Caki2 (cell line): ENCODE measurements around the gene FYN. TPM values are rescaled to one million over a fixed set of nuclear protein-coding genes. Genes with fewer than 3 reads are reported as not detected.

Source experiments
- DNase-seq: peaks from one replicate; pipeline ENCODE4 v3.0.0-alpha.2; 2015; ENCODE audit warnings: low read depth
- in situ Hi-C: cut with HindIII; loops from 2 replicates; pipeline ENCODE4 v1.10.0; 2016; ENCODE audit warnings: low sequenced_read_pairs, low pct_unique_long_range_greater_than_20kb, mixed read lengths
- total RNA-seq: library from RNA; depleted of rRNA; stranded (reverse); fragments of >200 nt; shearing (Covaris generic); gene quantifications from 2 replicates; pipeline ENCODE4 v1.2.3, GENCODE V29; 2014; ENCODE audit warnings: low replicate concordance

Gene FYN
- total RNA-seq, 1 experiment from 2014 or later, result not detected

DNA sequence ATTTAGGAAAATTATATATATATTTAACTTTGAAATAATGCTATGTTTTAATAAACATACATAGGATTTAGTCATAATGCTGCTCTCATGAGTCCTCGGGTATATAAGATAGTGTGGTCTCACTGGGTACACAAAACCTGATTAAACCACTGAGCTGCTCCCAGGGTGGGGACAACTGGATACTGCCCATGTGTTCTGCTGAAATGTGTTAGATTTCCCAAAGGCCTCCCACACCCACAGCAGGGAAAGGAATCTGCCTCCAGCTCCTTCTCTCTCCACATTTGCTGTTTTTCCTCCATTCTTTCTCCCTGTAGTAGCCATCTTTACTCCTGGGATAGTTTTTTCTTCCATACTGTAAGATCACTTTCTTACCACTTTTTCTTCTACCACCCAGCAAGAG is 198.4 kb downstream of the FYN start:
- DNase-seq, result no peak
- in situ Hi-C loops, result no loop called here

DNA sequence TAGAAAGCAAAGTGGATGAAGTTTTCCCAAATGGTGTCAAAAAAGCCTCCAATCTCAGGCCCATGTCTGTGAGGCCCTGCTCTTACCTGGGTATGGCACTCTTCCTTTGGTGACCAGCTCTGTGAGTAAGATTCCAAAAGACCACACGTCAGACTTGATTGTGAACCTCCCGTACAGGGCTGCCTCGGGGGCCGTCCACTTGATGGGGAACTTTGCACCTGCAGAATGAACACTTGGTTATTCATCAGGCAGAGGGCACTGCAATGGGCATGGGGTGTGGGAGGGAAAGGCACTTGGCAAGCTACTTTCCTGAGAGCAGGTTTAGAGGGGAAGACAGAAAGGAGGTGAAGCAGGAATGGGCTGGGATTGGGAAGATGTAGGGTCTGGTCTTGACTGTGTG is 198.8 kb downstream of the FYN start:
- no peak for DNase-seq
- in situ Hi-C loops, result no loop called here

DNA sequence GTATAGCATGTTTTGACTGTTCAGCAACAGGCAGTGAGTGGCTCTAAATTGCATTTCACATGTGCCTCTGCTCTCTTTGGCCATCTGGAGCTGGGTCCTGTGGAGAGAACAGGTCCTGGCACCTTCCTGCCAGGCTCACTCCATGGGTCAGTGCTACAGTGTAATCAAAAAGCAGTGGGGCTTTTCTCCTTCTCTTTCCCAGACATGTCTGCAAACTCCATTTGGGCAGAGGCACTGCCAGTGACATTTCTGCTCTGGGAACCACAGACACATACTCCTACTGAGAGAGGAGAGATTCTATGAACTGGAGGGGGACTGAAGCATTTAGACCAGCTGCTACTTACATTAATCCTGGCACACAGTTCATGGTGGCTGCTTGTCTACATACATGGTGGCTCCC is 199.3 kb downstream of the FYN start:
- in situ Hi-C loops, result no loop called here
- no peak for DNase-seq

DNA sequence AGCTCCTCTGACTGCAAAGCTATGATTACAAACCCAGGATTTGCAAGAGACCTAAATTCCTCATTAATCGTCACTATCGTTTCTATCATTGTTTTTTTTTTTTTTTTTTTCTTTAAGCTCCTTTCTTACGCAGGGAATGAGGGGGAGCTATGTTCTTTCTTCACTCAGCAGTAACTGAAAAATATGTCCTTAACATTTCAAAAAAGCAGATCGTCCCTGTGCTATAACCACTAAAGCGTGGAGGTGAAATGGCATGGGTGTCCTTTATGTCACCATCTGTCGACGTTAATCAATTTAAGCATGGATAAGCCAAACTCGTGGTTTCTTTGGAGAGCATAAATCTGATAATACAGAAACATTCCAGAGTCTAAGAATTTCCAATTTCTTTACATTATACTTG is 199.7 kb downstream of the FYN start:
- DNase-seq, result no peak
- in situ Hi-C loops, result no loop called here

DNA sequence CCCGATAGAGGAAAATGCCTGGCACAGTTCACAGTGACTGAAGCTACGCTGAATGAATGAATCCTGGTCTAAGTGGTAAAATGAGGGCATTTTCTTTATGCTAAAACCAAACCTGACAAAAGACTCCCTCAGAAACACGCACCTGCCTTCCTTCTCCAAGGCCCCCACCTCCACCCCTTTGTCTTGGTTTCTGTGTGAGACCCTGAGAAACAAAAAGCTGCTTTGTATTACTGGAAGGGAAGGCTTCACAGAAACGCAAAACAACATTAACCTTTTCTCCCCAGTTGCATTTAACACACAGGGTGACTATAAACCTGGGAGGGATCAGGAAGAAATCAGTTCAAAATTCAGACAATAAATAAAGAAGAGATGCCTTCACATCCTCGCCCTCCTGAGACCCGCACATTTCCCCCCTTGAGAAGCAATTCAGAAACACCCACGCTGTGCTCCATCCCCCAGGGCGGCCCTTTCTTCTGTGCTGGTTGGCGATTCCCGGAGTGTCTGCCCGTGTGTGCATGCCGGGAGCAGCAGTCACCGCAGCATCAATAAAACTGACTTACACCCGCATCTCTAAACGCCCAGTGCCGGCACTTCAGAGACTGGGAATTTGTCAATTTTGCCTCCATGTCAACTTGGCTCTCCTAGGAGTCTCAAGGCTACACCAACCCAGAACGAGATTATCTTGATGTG is 200.3 kb downstream of the FYN start:
- no peak for DNase-seq
- in situ Hi-C loops, result no loop called here

DNA sequence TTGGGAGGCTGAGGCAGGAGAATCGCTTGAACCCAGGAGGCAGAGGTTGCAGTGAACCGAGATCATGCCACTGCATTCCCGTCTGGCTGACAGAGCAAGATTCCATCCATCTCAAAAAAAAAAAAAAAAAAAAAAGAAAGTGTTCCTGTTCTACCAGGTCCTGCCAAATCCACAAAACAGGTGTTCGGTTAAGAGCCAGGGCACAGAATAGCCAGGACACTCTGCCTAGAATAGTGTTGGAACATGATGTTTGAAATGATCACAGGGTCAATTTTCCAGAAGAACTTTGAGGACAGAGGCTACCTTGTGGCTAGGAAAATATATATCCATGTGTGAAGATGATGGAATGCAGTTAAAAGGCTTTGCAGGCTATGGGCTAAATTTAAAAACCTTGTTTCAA is 203.9 kb downstream of the FYN start:
- no peak for DNase-seq
- in situ Hi-C loops, result no loop called here

DNA sequence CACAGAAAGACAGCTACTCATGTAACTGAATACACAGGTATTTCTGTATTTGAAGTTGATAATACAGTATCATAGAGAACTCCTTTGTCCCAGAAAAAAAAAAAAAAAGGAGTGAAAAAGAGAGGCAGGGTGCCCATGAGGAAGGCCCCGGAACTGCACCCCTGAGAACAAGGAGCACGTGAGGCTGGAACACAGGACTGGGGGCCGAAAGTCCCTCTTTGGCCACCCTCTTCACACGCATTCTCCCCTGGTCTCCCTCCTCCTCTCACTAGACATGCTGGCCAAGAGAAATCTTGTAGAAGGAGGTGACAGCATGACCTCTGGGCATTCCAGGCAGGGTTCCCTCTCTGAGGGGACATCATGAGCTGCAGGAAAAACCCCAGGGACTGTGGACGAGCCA is 204.8 kb downstream of the FYN start:
- in situ Hi-C loops, result no loop called here
- DNase-seq, result no peak

DNA sequence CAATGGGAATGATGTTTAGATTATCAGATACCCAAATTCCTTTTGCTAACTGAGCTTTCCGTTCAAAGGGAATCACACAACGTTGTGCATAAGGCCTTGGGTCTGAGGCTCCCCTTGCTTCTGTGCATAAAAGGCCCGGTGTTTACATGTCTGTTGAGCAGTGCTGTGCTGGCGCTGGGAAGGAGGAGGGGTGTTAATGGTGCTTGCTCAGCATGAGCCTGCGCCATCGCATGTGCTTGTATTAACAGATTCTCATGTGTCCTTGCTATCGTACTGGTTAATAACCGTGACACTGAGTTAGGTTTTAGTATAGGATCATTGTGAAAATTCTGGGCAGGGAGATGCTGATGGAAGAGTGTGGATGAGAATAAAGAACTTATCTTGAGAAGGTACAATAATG is 205.3 kb downstream of the FYN start:
- DNase-seq, result no peak
- in situ Hi-C loops, result no loop called here

DNA sequence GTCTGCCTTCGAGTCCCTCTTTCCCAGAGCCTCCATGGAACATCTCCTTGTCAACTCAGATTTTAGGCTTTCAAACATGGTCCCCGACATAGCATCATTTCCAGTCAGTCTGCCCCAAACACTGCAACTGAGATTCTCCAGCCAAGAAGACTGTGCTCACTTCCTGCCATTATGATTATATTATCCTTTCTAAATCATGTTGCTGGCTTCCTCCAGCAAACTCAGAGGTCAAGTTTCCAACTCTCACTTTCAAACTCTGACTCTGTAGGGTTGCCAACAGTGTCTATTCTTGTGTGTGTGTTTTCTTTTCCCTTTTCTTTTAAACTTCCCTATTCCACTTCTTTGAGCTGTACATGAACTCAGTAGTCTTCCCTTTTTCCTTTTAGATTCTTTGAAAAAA is 206.4 kb downstream of the FYN start:
- no peak for DNase-seq
- in situ Hi-C loops, result no loop called here

DNA sequence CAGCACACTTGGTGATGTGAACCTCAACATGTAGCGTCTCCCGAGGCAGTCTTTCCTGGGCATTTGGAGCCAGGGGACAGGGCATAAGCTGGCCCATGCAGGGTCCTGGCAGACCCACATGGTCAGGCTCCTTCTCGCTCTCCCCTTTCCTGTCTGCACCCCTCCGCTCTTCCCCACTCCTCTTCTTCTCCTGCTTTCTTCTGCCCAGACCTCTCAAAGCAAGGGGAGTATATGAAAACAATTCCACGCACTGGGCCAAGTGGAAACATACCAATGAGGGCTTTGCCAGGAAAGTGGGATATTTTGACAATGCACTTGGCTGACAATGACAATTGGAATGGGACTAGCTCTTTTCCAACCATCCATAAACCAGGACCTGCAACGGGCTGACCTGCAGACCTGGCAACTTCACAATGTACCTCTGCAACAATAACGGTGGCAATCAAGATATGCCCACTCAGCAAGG is 208.7 kb downstream of the FYN start:
- DNase-seq, result no peak
- in situ Hi-C loops, result no loop called here

DNA sequence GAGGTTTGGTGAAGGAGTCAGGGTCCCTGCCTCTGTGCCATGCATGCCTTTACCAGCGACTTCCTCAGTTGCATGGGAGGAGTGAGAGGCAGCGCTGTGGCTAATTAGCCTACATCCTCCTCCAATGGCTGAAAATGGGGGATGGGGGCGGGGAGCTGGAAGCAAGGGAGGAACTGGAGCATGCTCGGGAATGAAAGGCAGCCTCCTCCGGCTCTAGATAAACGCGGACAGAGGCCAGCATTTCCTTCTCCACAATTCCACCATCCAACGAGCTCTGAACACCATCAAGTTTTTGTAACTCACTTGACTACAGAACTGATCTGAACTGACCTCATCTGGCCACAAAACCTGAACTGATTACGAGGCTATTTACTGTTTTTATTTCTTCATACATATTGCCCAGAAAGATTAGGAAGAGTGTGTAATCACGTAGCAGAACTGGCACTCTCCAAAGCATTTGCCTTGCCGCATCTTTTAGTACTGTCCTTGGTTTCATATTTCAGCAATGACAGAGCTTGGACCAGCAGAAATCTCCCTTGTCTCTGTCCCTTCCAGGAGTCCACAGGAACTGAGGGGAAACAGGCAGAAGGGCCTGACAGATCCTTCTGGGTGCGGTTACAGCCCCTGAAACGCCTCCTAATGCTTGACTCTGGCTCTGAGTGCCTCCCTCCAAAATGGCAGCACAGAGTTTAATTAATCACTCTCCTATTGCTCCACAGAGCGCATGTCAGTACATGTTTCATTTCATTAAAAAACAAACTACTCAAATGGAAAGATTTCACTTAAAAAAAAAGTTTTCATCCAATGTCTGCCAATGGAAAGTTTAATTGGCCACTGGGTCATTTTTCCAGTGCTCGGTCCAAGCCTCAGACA is 209.3 kb downstream of the FYN start:
- no peak for DNase-seq
- in situ Hi-C loops, result no loop called here

DNA sequence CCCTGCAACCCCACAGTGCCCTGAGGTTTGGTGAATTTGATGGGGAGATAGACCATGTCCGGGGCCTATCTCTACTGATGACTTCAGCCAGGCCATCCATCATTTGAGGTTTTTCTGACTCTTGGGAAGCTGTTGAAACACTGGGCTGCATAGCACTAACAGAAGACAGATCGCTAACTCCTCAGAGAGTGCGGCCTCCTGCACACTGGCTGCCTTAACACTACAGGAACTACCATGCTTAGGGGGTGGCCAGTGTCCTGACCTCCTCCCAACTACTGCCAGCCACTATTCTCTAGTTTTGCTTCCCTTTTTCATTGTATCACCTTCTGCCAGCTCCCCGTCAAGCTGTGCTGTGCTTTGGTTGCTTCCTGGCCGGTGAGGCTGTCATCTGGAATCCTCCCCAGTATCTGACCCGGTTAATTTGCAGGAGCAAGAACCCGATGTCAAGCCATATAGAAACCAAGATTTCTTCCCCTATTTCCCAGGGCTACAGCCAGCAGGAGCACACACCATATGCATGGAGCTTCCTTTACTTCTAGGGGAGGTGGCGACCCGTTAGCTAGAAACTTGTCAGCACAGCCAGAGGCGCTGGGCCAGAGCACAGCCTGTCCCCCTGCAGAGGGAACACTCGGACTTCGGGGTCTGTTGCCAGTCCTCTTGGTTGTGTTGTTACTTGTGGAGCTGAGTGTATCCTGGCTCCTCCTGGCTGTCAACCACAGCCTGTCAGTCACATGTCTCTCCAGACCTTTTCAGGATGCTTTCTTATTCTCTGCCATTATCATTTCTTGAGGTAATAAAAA is 210.3 kb downstream of the FYN start:
- DNase-seq, result no peak
- in situ Hi-C loops, result no loop called here

DNA sequence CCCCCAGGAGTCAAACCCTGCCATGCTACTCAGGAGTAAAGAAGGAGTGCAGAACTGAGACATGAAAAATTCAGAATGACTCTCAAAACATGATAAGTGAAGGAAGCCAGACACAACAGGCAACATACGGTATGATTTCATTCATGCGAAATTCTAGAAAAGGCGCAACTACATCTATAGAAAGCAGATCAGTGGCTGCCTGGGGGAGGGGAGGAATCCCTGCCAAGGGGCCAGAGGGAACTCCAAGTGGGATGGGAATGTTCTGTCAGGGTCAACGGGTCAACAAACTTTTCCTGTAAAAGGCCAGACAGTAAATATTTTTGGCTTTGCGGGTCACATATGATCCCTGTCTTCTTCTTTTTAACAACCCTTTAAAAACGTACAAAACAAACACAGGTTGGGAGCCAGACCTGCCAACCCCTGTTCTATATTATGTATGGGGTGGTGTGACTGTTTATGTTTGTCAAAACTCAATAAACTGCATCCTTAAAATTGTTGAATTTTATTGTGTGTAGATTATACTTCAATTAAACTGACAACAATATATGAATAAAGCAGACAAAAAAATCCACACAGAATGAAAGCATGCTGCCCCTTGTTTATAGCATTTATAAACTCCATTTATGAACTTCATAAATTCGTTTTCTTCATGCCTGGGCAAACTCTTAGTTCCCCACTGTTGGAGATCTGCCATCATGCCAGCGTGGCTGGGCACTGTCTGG is 211.0 kb downstream of the FYN start:
- no peak for DNase-seq
- in situ Hi-C loops, result no loop called here

DNA sequence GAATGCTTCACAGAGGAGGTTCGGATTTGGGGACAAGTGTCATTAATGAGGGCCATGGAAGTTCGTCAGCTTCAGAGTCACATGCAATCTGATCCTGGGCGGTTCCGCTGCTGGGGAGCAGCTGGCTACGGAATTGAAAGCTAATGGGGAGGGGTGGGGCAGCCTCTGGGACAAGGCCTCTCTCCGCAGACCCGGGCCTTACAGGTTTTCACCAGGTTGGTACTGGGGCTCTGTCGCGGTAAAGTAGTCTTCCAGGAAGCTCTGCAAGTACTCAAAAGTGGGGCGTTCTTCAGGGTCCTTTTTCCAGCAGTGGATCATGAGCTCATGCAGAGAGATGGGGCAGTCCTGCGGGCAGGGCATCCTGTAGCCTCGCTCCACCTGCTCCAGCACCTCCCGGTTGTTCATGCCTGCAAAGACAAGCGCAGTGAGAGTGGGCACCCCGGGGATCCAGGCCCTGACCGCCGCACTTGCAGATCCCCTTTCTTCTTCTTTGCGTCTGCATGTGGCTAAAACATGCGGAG is 211.7 kb downstream of the FYN start:
- no peak for DNase-seq
- in situ Hi-C loops, result no loop called here

DNA sequence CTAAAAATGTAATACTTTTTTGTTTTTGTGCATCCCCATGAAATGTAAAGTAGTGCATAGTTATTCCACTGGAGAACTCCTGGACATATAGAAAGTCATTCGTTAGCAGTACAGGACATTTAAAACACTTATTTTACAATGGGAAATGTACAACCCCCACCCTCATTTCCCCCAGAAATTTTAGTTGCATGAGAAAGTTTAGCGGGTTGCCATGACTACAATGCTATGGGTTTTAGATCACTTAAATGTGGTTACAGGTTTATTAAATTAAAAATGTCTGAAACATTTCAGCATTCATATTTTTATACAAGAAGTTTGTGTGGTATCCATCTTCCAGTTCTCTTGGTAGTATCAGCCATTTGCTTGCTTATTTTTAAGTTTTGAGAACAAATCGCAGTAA is 212.7 kb downstream of the FYN start:
- DNase-seq, result no peak
- in situ Hi-C loops, result no loop called here

DNA sequence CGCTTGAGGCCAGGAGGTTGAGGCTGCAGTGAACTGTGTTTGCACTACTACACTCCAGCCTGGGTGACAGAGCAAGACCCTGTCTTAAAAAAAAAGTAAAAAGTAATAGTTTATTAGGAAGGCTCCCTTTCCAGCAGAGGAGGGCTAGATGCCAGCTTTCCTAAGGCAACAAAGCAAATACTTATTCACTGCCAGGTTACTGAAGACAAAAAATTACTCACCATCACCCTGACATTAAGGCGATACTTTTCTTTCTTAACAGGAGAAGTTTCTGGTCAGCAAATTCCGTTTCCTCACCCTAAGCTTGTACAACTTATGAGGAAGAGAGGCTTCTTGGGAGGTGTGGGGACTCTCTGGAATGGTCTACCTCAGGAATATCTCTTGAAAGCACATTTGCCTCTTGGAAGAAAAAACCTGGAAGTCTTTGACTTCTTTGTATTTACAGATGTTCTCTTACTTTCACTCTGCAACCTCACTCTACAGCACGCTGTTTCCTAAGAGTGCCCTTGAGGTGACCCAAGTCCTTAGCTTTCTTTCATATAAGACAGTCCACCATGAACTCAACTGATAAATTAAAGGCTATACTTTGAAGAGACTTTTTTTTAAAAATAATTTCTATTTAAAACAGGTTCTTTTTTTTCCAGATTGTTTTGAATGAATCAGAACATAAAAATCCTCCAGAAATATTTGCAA is 214.6 kb downstream of the FYN start:
- DNase-seq, result no peak
- in situ Hi-C loops, result no loop called here

DNA sequence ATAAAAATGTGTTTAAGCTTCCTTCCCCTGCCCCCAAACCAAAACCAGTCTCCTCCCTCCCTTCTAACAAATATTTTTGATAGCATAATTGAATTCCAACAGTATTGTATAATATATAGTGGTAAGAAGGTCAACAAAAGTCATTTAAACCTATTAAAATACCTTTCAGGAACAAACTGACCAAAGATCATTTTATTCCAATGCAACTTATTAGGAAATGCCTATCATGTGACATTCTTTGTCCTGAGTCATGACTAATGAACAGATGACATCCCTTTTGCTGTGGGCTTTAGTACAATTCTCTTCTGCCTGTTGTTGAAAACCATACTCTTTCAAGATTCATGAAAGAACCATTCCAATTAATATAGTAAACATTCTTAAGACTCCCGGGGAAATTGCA is 216.1 kb downstream of the FYN start:
- in situ Hi-C loops, result no loop called here
- peak; percentile 20 for DNase-seq

DNA sequence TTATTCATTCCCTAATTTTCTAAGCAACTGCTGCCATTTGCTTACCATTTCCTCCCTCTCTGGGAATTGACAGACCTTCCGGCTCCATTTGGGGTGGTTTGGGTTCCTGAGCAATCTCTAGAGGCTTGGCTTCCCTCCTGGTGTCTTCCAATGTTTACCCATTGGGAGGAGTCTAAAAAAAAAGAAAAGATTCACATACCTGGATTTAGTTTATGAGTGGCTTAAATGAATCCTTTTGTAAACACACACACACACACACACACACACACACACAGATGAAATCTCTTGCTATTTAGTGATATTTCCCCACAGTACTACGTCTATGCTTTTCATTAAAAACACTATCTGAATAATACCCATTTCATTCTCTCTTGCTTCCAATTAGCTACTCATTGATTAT is 219.3 kb downstream of the FYN start:
- in situ Hi-C loops, result no loop called here
- DNase-seq, result no peak
